Activated CD4-positive, alpha-beta T cell treated with anti-CD3 and anti-CD28 coated beads, Interleukin-2, Interleukin-6, amounts not matched to agents 100 ng/mL and 50 ng/mL, durations not matched to agents 16 hours and 8 hours (primary cell): ENCODE results near the gene ACSF3.
"Not testable (repeated sequence)": the region's sequence is repeated elsewhere in the genome, so short reads cannot be mapped to it uniquely, and the experiment has no call there.

ENCODE experiments used
- DNase-seq: peaks from one replicate; pipeline ENCODE4 v3.0.0-alpha.2; 2020

The ACSF3 gene

GRCh38 chr16:89179656-89180315 lies 86.1 kb downstream of the ACSF3 start:
- no peak for DNase-seq

- DNase-seq = no peak
Measured at GRCh38 chr16:89183463-89183862, 89.8 kb downstream of the ACSF3 start.

GRCh38 chr16:89183975-89184676 lies 90.5 kb downstream of the ACSF3 start:
- no peak for DNase-seq

GRCh38 chr16:89184677-89184932 lies 91.0 kb downstream of the ACSF3 start:
- no peak for DNase-seq

GRCh38 chr16:89184933-89185794 lies 91.5 kb downstream of the ACSF3 start:
- no peak for DNase-seq

- DNase-seq = not testable (repeated sequence)
Measured at GRCh38 chr16:89185887-89186592, 92.4 kb downstream of the ACSF3 start.

- not testable (repeated sequence) for DNase-seq
Measured at GRCh38 chr16:89186593-89187031, 93.0 kb downstream of the ACSF3 start.

GRCh38 chr16:89187032-89187769 lies 93.5 kb downstream of the ACSF3 start:
- DNase-seq = peak; percentile 25

- no peak for DNase-seq
Measured at GRCh38 chr16:89187770-89188392, 94.2 kb downstream of the ACSF3 start.

GRCh38 chr16:89188471-89189357 lies 95.1 kb downstream of the ACSF3 start:
- DNase-seq = not testable (repeated sequence)

- no peak for DNase-seq
Measured at GRCh38 chr16:89189358-89190025, 95.8 kb downstream of the ACSF3 start.

GRCh38 chr16:89190150-89190958 lies 96.7 kb downstream of the ACSF3 start:
- no peak for DNase-seq

- no peak for DNase-seq
Measured at GRCh38 chr16:89191033-89191900, 97.6 kb downstream of the ACSF3 start.

GRCh38 chr16:89191901-89192185 lies 98.2 kb downstream of the ACSF3 start:
- DNase-seq = no peak

- DNase-seq = peak; percentile 88
Measured at GRCh38 chr16:89192186-89192955, 98.7 kb downstream of the ACSF3 start.

GRCh38 chr16:89192956-89193575 lies 99.4 kb downstream of the ACSF3 start:
- DNase-seq = no peak

GRCh38 chr16:89193576-89194293 lies 100.1 kb downstream of the ACSF3 start:
- no peak for DNase-seq
